GM18505 (cell line): ENCODE data around the gene RSPH3.
"Not testable (repeated sequence)": the region's sequence is repeated elsewhere in the genome, so short reads cannot be mapped to it uniquely, and the experiment has no call there.

Experiments
- ATAC-seq: cut with Tn5 transposase; IDR thresholded peaks from one replicate; pipeline ENCODE4 v1.9.1; 2021; ENCODE audit not compliant: unreplicated experiment
- POLR2A ChIP-seq: IDR thresholded peaks from 4 replicates; pipeline ENCODE4 v1.6.1; 2011; ENCODE audit warnings: borderline replicate concordance; ENCODE audit not compliant: insufficient read depth, insufficient read length; ENCODE audit errors: extremely low read depth

The RSPH3 gene

GRCh38 chr6:158969148-158969547, 30.9 kb downstream of the RSPH3 start:
- TF ChIP-seq POLR2A, result no peak

GRCh38 chr6:158963020-158963808, 36.8 kb downstream of the RSPH3 start:
- ATAC-seq, result no peak
- no peak for TF ChIP-seq POLR2A

More at GRCh38 chr6:158969148-158969547, 30.9 kb downstream of the RSPH3 start:
- no peak for ATAC-seq

- no peak for TF ChIP-seq POLR2A
- ATAC-seq, result no peak
Measured at GRCh38 chr6:158962371-158962770, 37.6 kb downstream of the RSPH3 start.

- no peak for ATAC-seq
- no peak for TF ChIP-seq POLR2A
Measured at GRCh38 chr6:158960026-158960425, 40.0 kb downstream of the RSPH3 start.

GRCh38 chr6:158959552-158959951, 40.5 kb downstream of the RSPH3 start:
- no peak for ATAC-seq
- no peak for TF ChIP-seq POLR2A

GRCh38 chr6:158958504-158959386, 41.3 kb downstream of the RSPH3 start:
- TF ChIP-seq POLR2A, result no peak
- ATAC-seq, result no peak

GRCh38 chr6:158955255-158955654, 44.7 kb downstream of the RSPH3 start:
- no peak for ATAC-seq
- no peak for TF ChIP-seq POLR2A

GRCh38 chr6:158954753-158955152, 45.2 kb downstream of the RSPH3 start:
- TF ChIP-seq POLR2A, result no peak
- no peak for ATAC-seq

GRCh38 chr6:158952011-158952410, 48.0 kb downstream of the RSPH3 start:
- not testable (repeated sequence) for ATAC-seq

- not testable (repeated sequence) for ATAC-seq
Measured at GRCh38 chr6:158951565-158951964, 48.4 kb downstream of the RSPH3 start.

- ATAC-seq, result no peak
- no peak for TF ChIP-seq POLR2A
Measured at GRCh38 chr6:158947284-158947683, 52.7 kb downstream of the RSPH3 start.

GRCh38 chr6:158943380-158944032, 56.5 kb downstream of the RSPH3 start:
- ATAC-seq, result no peak
- no peak for TF ChIP-seq POLR2A

- no peak for TF ChIP-seq POLR2A
- no peak for ATAC-seq
Measured at GRCh38 chr6:158942349-158942748, 57.7 kb downstream of the RSPH3 start.
